ENCODE results near the gene C16orf87.

DNA sequence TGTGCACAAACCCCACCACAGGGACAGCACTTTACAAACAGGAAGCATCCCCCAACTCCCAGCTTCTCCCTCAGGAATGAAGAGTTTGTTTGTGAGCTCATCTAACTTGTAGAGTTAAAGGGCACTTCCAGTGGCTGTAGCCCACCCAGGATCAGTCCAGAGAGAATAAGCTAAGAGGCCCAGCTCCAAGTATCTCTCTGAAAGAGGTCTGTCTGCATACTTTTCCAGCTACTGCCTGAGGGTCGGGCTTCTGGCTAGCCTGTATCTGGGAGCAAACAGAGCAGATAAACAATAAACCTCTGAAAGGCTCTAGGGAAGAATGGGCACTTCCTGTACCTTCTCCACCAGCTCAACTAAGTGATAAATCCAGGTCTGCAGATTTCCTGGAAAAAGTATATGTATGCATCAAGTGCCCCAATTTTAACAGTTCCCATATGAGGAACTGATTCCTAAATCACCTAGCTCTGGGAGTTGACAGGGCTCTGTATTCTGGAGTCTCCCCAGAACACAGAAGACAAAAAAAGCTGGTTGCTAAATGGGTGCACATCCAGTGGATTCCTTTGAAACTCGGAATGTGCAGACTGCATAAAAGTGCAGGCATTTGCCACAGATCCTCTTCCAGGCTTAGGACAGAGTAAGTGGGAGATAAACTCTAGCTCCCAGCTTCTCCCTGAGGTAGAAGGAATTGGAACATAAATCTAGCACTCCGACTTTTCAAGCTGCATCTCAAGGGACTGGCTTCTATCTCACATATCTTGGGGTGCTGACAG lies 45.7 kb downstream of the C16orf87 start:
- no peak for TF ChIP-seq EZH2 (IDR thresholded peaks at IDR 0.05; ENCODE audit: borderline replicate concordance, low read depth, low read length, severe bottlenecking)
- TF ChIP-seq, protein P1, sequence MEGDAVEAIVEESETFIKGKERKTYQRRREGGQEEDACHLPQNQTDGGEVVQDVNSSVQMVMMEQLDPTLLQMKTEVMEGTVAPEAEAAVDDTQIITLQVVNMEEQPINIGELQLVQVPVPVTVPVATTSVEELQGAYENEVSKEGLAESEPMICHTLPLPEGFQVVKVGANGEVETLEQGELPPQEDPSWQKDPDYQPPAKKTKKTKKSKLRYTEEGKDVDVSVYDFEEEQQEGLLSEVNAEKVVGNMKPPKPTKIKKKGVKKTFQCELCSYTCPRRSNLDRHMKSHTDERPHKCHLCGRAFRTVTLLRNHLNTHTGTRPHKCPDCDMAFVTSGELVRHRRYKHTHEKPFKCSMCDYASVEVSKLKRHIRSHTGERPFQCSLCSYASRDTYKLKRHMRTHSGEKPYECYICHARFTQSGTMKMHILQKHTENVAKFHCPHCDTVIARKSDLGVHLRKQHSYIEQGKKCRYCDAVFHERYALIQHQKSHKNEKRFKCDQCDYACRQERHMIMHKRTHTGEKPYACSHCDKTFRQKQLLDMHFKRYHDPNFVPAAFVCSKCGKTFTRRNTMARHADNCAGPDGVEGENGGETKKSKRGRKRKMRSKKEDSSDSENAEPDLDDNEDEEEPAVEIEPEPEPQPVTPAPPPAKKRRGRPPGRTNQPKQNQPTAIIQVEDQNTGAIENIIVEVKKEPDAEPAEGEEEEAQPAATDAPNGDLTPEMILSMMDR (IDR thresholded peaks at IDR 0.05; ENCODE audit: borderline replicate concordance, extremely low read depth, low read length, poor library complexity, severe bottlenecking), result no peak

All from DND-41 (cell line).